Gastrocnemius medialis (tissue), 4 donors: ENCODE results near the gene ARFGAP1. TPM values are rescaled to one million over a fixed set of nuclear protein-coding genes. Genes with fewer than 3 reads are reported as not detected.

Experiments used
- ATAC-seq, 2 donors: fragments of 150-250 bp; one replicate each; pipeline ENCODE4 v1.9.1; 2016
- DNase-seq, 2 donors: peaks; one replicate each; pipeline ENCODE4 v3.0.0-alpha.2; 2019
- H3K27ac ChIP-seq, 4 donors: fragments of 200-600 bp; sonication (generic); 1 replicate in 1 of 4; 2 replicates in 3 of 4; pipeline ENCODE4 v1.5.1; 2016 to 2018; ENCODE audit warnings: mild to moderate bottlenecking in 2 of 4, moderate library complexity in 1 of 4
- H3K27me3 ChIP-seq, 3 donors: fragments of 200-600 bp; sonication (generic) in 2 of 3; 1 replicate in 1 of 3; 2 replicates in 2 of 3; pipeline versions ENCODE4 v1.5.1 to v1.6.0; 2016 to 2019; ENCODE audit warnings: mild to moderate bottlenecking in 1 of 3, moderate library complexity in 1 of 3
- H3K36me3 ChIP-seq, 2 donors: fragments of 200-600 bp; sonication (generic) in 1 of 2; one replicate each; pipeline ENCODE4 v1.5.1; 2017 to 2018
- H3K4me1 ChIP-seq, 2 donors: fragments of 200-600 bp; sonication (generic) in 1 of 2; one replicate each; pipeline ENCODE4 v1.5.1; 2016 to 2017; ENCODE audit warnings: mild to moderate bottlenecking in 2 of 2
- H3K4me3 ChIP-seq, 4 donors: fragments of 200-600 bp; sonication (generic) in 3 of 4; 1 replicate in 1 of 4; 2 replicates in 3 of 4; pipeline ENCODE4 v1.5.1; 2016 to 2019; ENCODE audit warnings: mild to moderate bottlenecking in 2 of 4
- H3K9me3 ChIP-seq, 3 donors: fragments of 200-600 bp; sonication (generic) in 2 of 3; 1 replicate in 1 of 3; 2 replicates in 2 of 3; pipeline ENCODE4 v1.5.1; 2016 to 2019
- POLR2A ChIP-seq, 2 donors: fragments of 450-650 bp; IDR thresholded peaks; one replicate each; pipeline ENCODE4 v1.6.1; 2017; ENCODE audit warnings: antibody characterized with exemption in 2 of 2, mild to moderate bottlenecking in 2 of 2, moderate library complexity in 2 of 2
- in situ Hi-C, 4 donors: fragments of 200-750 bp; cut with MboI; loops; one replicate each; pipeline versions ENCODE4 v1.15.0 to v1.8.0; 2017; ENCODE audit warnings: low sequenced_read_pairs in 4 of 4
- intact Hi-C: fragments of 100-400 bp; cut with DNase I; formaldehyde crosslinking; loops from one replicate; pipeline ENCODE4 v1.15.1; 2023; ENCODE audit warnings: low total_unique reads
- total RNA-seq, 4 donors: library from RNA; depleted of rRNA; stranded (reverse); fragments of >200 nt; gene quantifications; one replicate each; pipeline versions ENCODE4 v1.1.0 to v1.2.3, GENCODE V29; 2016
- TF ChIP-seq, protein P1 (sequence below), 5 experiments: fragments of 450-650 bp in 3 of 5; fragments of 200-600 bp in 2 of 5; sonication (generic) in 2 of 5; IDR thresholded peaks in 4 of 5; conservative IDR thresholded peaks in 1 of 5; 1 replicate in 4 of 5; 2 replicates in 1 of 5; pipeline ENCODE4 v1.5.1; 2016 to 2019; ENCODE audit warnings: antibody characterized with exemption in 5 of 5, mild to moderate bottlenecking in 3 of 5, moderate library complexity in 3 of 5

ARFGAP1 gene
- total RNA-seq, 4 donors from 2014 or later = 15.2 to 24.4 (median 18.0) TPM

DNA sequence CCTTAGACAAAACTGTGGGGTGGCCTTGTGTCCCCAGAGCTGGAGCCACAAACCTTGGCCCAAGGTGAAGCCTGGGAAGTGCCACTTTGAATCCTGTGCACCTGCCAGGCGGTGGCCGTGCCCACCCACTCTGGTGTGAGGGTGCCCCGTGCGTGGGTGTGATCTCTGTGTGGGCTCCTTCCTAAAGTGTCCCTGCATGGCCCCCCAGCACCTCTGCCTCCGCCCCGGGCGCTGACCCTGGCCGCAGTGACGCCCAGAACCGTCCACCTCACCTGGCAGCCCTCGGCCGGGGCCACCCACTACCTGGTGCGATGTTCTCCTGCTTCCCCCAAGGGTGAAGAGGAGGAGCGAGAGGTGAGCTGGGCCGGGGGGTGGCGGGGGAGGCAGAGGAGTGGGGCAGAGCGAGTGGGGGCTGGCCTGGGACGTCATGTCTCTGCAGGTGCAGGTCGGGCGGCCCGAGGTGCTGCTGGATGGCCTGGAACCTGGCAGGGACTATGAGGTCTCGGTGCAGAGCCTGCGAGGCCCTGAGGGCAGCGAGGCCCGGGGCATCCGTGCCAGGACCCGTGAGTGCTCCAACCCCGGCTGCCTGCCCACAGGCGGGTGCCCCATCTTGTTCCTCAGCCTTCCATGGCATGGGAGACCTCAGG lies 38.7 kb downstream of the ARFGAP1 start:
- intact Hi-C loops (no loop called here), in situ Hi-C loops (no loop called here)
- no peak overlapping the region for H3K27ac ChIP-seq
- ATAC-seq (no peak), DNase-seq (no peak)
- H3K4me3 ChIP-seq = no peak overlapping the region
- peaks cover 27 to 37% (median 31%) of the 10 kb centered on the region in 3 donors for H3K27me3 ChIP-seq
- no peaks in the 10 kb centered on the region for H3K36me3 ChIP-seq
- no peak for TF ChIP-seq POLR2A (IDR thresholded peaks at IDR 0.05)
- TF ChIP-seq, protein P1, sequence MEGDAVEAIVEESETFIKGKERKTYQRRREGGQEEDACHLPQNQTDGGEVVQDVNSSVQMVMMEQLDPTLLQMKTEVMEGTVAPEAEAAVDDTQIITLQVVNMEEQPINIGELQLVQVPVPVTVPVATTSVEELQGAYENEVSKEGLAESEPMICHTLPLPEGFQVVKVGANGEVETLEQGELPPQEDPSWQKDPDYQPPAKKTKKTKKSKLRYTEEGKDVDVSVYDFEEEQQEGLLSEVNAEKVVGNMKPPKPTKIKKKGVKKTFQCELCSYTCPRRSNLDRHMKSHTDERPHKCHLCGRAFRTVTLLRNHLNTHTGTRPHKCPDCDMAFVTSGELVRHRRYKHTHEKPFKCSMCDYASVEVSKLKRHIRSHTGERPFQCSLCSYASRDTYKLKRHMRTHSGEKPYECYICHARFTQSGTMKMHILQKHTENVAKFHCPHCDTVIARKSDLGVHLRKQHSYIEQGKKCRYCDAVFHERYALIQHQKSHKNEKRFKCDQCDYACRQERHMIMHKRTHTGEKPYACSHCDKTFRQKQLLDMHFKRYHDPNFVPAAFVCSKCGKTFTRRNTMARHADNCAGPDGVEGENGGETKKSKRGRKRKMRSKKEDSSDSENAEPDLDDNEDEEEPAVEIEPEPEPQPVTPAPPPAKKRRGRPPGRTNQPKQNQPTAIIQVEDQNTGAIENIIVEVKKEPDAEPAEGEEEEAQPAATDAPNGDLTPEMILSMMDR (IDR thresholded peaks at IDR 0.05 in 4 of 5, conservative IDR thresholded peaks at IDR 0.05 in 1 of 5) = no peak
- no peaks in the 10 kb centered on the region for H3K4me1 ChIP-seq
- H3K9me3 ChIP-seq = no peaks in the 10 kb centered on the region

DNA sequence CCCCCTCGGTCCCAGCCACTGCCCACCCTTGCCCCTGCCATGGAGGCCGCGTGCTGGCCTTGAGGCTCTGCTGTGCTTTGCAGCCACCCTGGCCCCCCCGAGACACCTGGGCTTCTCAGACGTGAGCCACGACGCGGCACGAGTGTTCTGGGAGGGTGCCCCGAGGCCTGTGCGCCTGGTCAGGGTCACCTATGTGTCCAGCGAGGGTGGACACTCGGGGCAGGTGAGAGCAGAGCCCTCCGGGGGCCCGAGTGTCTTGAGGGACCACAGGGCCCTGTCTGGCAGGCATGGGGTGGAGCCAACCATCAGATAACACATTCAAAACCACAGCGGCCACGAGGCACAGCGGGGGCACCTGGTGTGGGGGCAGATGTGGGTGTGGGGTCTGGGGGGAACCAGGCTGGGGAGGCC lies 39.2 kb downstream of the ARFGAP1 start:
- no peak for DNase-seq
- Histone ChIP-seq H3K4me1 (no peaks in the 10 kb centered on the region), H3K9me3 (no peaks in the 10 kb centered on the region), H3K36me3 (no peaks in the 10 kb centered on the region), H3K27ac (no peak overlapping the region), H3K27me3 (peaks cover 24 to 32% (median 26%) of the 10 kb centered on the region in 3 donors), H3K4me3 (no peak overlapping the region)
- ATAC-seq = no peak
- in situ Hi-C loops = no loop called here
- intact Hi-C loops = no loop called here
- TF ChIP-seq, protein P1 (IDR thresholded peaks at IDR 0.05 in 4 of 5, conservative IDR thresholded peaks at IDR 0.05 in 1 of 5) = no peak
- no peak for TF ChIP-seq POLR2A (IDR thresholded peaks at IDR 0.05)

DNA sequence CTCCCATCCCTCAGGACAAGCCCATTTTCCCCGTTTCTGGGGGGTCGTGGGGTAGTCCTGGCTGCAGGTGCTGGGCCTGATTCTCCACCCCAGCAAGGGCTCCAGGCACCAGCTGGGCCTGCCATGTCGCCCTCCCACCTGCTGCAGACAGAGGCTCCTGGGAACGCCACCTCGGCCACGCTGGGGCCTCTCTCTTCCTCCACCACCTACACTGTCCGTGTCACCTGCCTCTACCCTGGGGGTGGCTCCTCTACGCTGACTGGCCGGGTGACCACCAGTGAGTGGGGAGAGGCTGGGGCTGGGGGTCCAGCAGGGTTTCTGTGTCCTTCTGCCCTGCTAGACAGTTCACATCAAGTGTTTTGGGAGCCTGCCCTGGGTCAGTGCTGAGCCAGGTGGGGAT lies 39.7 kb downstream of the ARFGAP1 start:
- TF ChIP-seq, protein P1 (IDR thresholded peaks at IDR 0.05 in 4 of 5, conservative IDR thresholded peaks at IDR 0.05 in 1 of 5) = no peak
- H3K4me1 ChIP-seq = no peaks in the 10 kb centered on the region
- in situ Hi-C loops = no loop called here
- no peaks in the 10 kb centered on the region for H3K9me3 ChIP-seq
- no peak overlapping the region for H3K27ac ChIP-seq
- no peak overlapping the region for H3K4me3 ChIP-seq
- H3K36me3 ChIP-seq = no peaks in the 10 kb centered on the region
- DNase-seq = no peak
- no peak for ATAC-seq
- peaks cover 19 to 27% (median 23%) of the 10 kb centered on the region in 3 donors for H3K27me3 ChIP-seq
- intact Hi-C loops = no loop called here

DNA sequence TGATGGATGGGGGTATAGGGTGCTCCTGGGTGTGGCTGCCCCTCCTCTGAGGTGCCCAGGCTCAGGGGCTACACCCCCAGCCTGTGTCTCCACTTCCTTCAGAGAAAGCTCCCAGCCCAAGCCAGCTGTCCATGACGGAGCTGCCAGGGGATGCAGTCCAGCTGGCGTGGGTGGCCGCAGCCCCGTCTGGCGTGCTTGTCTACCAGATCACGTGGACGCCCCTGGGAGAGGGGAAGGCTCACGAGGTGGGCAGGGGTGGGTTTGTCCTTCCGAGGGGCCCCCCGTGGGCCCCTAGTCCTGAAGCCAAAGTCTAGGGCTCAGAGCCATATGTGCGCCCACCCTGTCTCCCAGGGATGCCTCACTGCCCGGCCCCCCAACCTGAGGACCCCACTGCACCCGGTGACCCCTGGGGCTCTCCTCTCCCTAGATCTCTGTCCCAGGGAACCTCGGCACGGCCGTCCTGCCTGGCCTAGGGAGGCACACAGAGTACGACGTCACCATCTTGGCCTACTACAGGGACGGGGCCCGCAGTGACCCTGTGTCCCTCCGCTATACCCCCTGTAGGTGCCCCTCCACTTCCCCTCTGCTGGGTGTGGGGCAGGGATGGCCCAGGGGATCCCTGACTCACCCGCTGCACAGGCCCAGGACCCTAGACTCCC lies 40.2 kb downstream of the ARFGAP1 start:
- no peak for TF ChIP-seq POLR2A (IDR thresholded peaks at IDR 0.05)
- TF ChIP-seq, protein P1 (IDR thresholded peaks at IDR 0.05 in 4 of 5, conservative IDR thresholded peaks at IDR 0.05 in 1 of 5) = no peak
- no peak overlapping the region for H3K4me3 ChIP-seq
- peaks cover 15 to 22% (median 19%) of the 10 kb centered on the region in 3 donors for H3K27me3 ChIP-seq
- H3K27ac ChIP-seq = no peak overlapping the region
- in situ Hi-C loops = no loop called here
- DNase-seq = no peak
- H3K9me3 ChIP-seq = no peaks in the 10 kb centered on the region
- intact Hi-C loops = no loop called here
- H3K4me1 ChIP-seq = no peaks in the 10 kb centered on the region
- ATAC-seq = no peak
- no peaks in the 10 kb centered on the region for H3K36me3 ChIP-seq
